22Rv1 (cell line): ENCODE measurements around the gene ZNF804A.

Source experiments
- CTCF ChIP-seq: fragments of 450-650 bp; IDR thresholded peaks from 2 replicates; pipeline ENCODE4 v1.5.1; 2017; ENCODE audit warnings: mild to moderate bottlenecking
- ZFX ChIP-seq: fragments of 450-650 bp; IDR thresholded peaks from 2 replicates; pipeline ENCODE4 v1.6.1; 2017; ENCODE audit warnings: antibody characterized with exemption, borderline replicate concordance

- TF ChIP-seq CTCF: no peak
- no peak for TF ChIP-seq ZFX
Measured at GRCh38 chr2:184633726-184634125, 35.4 kb downstream of the ZNF804A start.
